ENCODE measurements around the gene ZNF787. TPM values are rescaled to one million over a fixed set of nuclear protein-coding genes. Genes with fewer than 3 reads are reported as not detected.
"Not testable (repeated sequence)": the region's sequence is repeated elsewhere in the genome, so short reads cannot be mapped to it uniquely, and the experiment has no call there.

Gene ZNF787
- total RNA-seq, 1 experiment from 2014 or later, result 4.4 TPM

DNA sequence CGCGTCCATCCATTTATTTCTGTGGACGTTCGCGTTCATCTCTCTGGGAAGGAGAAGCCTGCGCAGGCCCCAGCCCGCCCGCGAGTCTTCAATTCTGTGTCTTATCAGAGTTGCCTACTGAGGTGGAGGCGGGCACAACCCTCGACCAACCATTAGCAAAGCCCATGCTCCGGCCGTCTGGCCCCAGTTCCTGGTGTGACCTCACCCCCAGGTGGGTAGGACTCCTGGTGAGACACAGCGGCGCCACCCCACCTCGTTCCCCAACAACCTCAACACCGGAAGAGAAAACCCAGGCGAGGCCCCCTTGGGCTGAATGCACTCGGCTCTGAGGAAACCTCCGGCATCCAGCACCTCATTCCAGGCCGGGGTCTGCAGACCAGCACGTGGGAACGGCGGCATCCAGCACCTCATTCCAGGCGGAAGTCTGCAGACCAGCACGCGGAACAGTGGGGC is 14.7 kb downstream of the ZNF787 start:
- DNase-seq (ENCODE audit: low read depth), result no peak

DNA sequence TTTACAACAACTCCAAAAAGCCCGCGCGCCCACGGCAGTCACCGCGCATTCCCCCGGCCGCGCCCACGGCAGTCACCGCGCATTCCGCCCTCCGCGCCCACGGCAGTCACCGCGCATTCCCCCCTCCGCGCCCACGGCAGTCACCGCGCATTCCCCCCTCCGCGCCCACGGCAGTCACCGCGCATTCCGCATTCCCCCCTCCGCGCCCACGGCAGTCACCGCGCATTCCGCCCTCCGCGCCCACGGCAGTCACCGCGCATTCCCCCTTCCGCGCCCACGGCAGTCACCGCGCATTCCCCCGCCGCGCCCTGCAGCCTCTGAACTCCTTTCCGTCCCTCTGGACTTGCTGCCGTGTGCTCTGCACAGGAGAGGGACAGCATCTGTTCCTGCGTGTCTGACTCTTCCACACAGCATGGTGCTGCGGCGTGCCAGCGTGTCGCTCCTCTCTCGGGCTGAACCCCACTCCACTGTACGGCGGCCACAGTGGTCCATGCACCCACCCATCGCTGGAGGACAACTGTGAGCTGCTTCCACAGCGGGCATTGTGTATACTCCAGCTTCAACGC is 15.2 kb downstream of the ZNF787 start:
- DNase-seq (ENCODE audit: low read depth), result not testable (repeated sequence)

DNA sequence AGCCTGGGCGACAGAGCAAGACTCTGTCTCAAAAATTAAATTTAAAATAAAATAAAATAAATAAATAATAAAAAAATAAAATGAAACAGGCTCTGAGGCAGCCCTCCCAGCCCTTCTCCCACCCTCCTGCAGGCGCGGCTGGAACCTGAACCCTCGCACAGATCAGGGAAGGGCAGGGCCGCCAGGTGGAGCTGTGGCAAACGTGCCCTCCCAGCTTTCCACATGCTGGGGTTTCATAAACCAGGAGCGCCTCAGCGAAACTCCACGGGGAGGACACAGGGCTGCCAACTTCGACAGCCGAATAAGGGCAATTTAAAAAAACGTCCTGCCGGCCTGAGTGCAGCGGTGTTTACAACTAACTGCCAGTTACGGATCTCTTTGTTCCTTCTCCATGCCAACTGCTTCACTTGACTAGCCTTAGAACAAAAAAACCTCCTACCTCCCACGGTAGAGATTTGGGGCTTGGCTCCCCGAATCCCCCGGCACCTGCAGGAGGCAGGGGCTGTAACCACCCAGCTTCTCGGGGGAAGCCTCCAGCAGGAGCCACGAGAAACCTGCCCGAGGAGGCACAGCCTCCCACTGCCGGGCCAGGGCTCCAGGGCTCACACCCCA is 15.9 kb downstream of the ZNF787 start:
- DNase-seq (ENCODE audit: low read depth), result no peak

GRCh38 chr19:56104423-56104822 is 16.7 kb downstream of the ZNF787 start:
- no peak for DNase-seq (ENCODE audit: low read depth)

DNA sequence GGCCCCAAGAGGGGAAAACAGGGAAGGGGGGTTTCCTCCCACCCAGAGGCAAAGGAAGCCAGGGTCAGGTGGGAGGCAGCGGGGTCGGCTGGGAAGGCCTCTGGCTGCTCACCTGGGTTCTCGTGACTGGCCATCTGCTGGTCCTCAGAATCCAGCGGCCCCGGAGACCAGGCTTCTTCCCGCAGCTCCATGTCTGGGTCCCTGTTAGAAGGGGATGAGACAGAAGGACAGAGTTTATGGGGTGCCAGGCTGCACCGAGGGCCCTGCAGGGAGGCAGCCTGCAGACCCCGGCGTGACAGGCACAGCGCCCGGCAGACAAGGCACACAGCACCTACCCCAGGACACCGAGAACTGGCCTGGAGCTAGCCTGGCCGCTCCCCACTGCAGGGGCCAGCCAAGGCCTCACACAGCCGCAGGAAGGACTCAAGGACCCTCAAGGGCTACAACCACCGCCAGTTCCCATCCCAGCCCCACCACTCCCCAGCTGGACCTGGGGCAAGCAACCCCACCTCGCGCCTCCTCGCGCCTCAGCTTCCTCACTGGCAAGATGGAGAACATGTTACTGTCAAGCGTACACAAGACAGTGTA is 18.0 kb downstream of the ZNF787 start:
- no peak for DNase-seq (ENCODE audit: low read depth)

GRCh38 chr19:56101746-56102535 is 19.2 kb downstream of the ZNF787 start:
- DNase-seq (ENCODE audit: low read depth), result no peak

- no peak for DNase-seq (ENCODE audit: low read depth)
Observed at GRCh38 chr19:56101095-56101494, 20.0 kb downstream of the ZNF787 start.

- DNase-seq (ENCODE audit: low read depth), result no peak
Observed at GRCh38 chr19:56099638-56100539, 21.2 kb downstream of the ZNF787 start.

GRCh38 chr19:56098731-56099568 is 22.1 kb downstream of the ZNF787 start:
- DNase-seq (ENCODE audit: low read depth), result no peak

- not testable (repeated sequence) for DNase-seq (ENCODE audit: low read depth)
Observed at GRCh38 chr19:56098237-56098636, 22.9 kb downstream of the ZNF787 start.

DNA sequence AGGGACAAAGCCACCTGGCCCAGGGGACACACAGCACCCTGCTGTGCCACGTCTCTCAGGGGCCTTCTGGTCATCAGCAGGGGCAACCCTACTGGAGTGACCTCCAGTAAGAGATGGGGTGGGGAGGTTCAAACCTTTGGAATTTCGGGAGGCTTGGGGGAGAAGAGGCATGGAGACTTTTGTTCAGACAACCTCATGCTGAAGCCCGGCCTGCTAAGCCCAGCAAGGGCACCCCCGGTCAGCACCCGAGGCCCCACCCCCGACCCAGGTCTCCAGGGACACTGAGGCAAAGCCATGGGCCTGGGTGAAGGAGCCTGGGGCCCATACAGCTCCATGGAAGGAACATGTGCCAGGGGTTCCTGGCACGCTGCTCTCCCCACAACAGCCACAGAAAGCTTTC is 23.3 kb downstream of the ZNF787 start:
- no peak for DNase-seq (ENCODE audit: low read depth)

DNA sequence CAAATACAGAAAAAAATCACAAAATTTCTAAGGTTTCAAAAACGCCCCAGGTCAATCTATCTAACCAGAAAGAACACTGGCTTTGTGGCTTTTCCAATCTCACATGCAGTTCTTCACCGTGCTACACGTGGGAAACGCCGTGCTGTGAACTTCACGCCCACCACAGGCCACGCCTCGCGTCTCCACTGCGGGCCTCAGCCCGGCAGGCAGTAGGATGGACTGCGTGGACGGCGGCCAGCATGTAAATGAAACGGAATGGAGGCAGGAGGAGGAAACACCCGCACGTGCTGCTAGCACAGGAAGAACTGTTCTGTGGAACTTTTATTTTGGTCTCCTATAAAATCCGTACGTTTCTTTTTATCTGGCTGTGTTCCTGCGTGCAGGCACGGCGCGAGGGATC is 23.8 kb downstream of the ZNF787 start:
- DNase-seq (ENCODE audit: low read depth), result no peak

DNA sequence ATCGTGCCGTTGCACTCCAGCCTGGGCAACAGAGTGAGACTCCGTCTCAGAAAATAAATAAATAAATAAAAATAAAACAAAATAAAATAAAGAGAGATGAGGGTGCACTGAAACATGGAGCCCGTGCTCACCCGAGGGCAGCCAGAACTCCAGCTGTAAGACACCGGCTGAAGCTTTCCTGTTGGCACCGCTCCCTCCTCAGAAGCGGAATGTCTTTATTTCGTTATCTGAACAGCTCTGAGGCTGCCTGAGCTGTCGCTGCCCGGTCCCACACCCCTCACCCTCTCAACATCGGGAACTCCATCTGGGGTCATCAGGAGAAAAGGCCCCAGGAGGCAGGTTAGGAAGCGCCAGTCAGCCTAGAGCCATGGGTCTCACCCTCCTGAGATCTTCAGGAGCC is 24.4 kb downstream of the ZNF787 start:
- DNase-seq (ENCODE audit: low read depth), result no peak

- DNase-seq (ENCODE audit: low read depth), result no peak
Observed at GRCh38 chr19:56094449-56094848, 26.6 kb downstream of the ZNF787 start.

DNA sequence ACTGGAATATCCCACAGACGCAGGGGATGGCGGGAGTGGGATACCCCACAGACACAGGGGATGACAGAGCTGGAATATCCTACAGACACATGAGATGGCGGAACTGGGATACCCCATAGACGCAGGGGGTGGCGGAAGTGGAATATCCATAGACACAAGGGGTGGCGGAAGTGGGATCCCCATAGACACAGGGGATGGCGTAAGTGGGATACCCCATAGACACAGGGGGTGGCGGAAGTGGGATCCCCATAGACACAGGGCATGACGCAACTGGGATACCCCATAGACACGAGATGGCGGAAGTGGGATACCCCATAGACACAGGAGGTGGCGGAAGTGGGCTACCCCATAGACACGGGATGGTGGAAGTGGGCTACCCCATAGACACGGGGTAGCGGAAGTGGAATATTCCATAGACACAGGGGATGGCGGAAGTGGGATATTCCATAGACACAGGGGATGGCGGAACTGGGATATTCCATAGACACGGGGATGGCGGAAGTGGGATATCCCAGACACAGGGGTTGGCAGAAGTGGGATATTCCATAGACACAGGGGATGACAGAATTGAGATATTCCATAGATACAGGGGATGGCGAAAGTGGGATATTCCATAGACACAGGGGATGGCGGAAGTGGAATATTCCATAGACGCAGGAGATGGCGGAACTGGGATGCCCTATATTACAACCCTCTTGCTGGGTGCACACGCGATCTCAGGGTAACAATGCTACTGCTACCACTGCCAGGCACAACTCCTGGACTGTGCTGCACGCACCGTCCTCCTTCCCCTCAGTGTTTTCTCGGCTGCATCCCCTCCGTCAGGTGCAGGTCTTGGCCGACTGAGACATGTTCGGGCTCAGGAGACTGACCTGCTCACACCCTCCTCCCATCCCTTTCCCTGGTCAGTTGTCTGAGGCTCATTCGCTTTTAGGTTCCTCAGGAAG is 28.1 kb downstream of the ZNF787 start:
- peak; percentile 5 for DNase-seq (ENCODE audit: low read depth)

- DNase-seq (ENCODE audit: low read depth), result peak; percentile 89
Observed at GRCh38 chr19:56091751-56092546, 29.1 kb downstream of the ZNF787 start.

DNA sequence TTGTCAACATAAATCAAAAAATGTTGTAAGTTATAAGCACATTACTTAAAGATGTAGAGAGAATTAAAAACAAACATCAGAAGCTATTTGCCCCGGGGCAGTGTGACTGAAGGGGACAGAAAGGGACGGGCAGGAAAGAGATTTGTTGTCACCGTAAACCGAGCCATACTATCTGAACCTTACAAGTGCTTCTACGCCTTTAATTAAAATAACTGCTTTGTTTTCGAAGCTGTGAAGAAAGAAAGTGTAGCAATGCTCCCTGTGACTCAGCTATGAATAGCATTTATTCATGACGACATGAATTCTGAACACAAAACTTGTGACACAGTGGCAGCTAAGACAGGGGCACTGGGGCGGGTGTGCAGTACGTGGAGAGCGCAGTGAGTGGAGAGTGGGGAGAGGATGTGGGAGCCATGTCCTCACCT is 30.0 kb downstream of the ZNF787 start:
- DNase-seq (ENCODE audit: low read depth), result peak; percentile 60

DNA sequence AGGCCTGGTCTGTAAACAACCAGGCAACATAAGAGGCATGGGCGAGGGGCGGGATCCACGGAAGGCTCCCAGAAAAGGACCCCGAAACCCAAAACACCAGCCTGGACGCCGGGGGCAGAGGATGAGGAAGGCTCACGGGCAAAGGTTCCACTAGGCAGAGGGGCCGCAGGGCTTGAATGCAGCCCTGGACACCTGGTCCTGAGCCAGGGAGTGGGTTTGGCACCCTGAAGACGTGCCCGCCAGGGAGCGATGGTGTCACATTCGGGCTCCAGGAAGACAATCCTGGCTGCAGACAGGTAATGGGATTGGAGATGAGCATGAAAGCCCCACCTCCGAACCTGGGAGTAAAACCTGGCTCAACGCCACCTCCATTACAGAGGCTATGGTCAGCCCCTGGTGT is 31.8 kb downstream of the ZNF787 start:
- no peak for DNase-seq (ENCODE audit: low read depth)
